T1000 (cell line): Measurements from ENCODE around the gene TMEM95.

Experiments used
- DNase-seq: peaks from one replicate; lab custom pipeline; 2025; ENCODE audit warnings: mixed read lengths; lab: John Stamatoyannopoulos, UW

TMEM95 gene, protein sequence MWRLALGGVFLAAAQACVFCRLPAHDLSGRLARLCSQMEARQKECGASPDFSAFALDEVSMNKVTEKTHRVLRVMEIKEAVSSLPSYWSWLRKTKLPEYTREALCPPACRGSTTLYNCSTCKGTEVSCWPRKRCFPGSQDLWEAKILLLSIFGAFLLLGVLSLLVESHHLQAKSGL

DNA sequence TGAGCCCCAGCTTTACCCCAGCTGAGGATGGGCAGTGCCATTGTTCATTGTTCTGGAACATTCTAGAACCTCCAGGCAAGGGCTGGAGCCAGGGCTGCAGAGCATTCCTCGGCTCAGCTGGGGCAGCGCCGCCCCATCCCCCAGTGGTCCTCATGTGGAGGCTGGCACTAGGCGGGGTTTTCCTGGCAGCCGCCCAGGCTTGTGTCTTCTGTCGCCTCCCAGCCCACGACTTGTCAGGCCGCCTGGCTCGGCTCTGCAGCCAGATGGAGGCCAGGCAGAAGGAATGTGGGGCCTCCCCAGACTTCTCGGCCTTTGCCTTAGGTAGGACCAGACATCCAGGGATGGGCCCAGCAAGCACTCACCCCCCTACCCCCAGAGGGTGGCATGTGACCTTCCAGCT, at the start of gene TMEM95:
Gene TMEM95 (plus strand): TSS at position 104 of the 400 bp plus-strand sequence. CDS start 49 bp downstream, at position 153.
- no peak for DNase-seq

DNA sequence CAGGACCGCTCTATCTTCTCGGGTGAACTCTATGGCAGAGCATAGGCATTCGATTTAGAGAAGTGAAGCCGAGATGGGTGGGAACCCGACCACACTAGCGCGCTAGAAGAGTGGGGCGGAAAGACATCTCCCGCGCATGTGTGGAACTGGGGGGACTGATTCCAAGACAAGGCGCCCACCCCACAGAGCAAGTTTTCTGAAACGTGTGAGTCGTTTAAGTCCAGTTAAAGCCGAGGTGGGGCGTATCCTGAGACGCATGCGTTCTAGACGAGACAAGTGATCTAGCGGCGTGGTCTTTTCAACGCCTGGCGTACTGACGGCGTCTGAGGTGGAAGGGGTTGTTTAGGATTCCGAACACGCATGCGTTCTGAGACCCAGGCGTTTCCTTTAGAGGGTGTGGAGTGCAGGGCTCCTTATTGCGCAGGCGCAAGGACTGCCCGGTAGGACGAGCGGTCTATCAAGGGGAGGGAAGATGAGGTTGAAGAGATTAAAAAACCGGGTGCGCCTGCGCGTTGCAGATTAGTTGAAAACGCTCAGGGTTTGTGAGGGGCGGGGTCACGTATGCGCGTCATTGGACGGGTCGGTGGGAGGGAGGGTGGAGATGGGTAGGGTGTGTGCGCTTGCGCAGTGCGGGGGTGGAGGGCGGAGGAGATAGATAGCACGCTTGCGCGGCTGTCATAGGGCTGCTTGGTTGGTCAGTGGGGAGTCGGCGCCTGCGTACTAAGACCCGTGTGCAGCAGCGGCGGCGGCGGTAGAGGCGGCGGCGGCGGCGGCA, 47.9 kb upstream of the TMEM95 start, which contains the start of gene EIF5A:
Gene EIF5A (plus strand): TSS at position 718 of the 775 bp plus-strand sequence. CDS start 2,008 bp downstream, outside the sequence.
- DNase-seq: peak; percentile 99

GRCh38 chr17:7307686-7308624, 47.0 kb upstream of the TMEM95 start:
- DNase-seq: no peak

- peak; percentile 49 for DNase-seq
These were observed 46.1 kb upstream of the TMEM95 start for GRCh38 chr17:7308625-7309433.

DNA sequence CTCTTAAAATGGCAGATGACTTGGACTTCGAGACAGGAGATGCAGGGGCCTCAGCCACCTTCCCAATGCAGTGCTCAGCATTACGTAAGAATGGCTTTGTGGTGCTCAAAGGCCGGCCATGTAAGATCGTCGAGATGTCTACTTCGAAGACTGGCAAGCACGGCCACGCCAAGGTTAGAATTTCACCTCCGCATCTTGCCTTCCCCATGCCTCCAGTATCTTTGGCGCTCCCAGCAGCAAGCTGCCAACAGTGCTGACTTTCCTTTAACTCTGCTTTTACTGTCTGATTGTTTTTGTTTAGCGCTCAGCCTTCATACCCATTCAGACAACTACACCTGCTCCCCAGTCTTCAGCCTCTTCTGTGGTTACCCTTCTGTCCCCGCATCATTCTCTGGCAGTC, 45.3 kb upstream of the TMEM95 start:
- no peak for DNase-seq

DNA sequence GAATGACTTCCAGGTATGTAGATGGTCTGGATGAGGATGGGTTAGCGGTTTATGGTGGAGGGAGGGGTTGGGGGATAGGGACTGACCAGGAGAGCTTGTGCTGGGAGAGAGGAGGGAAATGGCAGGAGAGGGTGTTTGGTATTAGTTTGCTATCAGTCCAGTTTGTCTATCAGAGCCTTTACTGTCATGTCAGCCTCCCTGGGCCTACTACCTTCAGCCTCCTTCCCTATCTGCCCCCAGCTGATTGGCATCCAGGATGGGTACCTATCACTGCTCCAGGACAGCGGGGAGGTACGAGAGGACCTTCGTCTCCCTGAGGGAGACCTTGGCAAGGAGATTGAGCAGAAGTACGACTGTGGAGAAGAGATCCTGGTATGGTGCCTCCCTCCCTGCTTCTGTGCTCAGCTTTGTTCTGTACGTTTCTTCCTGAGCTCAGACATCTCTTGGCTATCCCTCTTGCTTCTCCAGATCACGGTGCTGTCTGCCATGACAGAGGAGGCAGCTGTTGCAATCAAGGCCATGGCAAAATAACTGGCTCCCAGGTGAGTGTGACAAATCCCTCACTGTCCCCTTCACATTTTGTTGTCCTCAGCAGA, 43.7 kb upstream of the TMEM95 start:
- no peak for DNase-seq

GRCh38 chr17:7312432-7313087, 42.4 kb upstream of the TMEM95 start:
- no peak for DNase-seq

DNA sequence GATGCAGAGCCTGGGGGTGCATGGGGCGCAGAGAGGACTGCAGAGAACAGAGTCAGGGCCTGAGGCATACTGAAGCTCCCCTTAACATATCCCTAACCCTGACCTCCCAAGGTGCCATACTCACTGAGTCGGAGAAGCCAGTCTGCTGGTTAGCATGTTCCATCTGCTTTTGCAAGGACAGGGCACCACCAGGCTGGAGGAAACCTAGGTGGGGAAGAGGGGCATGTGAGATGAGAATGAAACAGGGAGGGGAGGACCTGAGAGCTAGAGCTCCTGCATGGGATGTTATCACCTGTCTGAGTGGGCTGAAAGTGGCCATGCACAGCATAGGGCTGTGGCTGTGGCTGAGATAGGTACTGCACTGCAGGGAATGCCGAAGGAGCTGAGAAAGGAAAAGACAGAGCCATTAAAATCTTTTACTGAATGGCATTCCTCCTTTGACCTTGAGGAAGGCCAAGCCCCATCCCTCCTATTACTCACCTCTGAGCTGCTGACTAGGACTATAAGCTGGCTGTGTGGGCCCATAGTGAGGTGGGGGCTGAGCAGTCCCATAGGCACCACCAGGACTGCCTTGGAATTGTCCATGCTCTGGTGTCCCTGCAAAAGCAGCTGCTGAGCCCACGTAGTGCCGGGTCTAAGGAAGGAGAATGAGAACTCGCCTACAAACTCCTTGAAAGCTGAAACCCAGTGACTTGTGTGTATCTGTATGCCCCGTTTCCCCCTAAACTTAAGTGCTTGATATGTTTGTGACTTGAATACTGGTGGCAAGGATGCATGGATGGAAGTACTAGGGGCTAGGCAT, 41.7 kb upstream of the TMEM95 start:
- no peak for DNase-seq

- no peak for DNase-seq
These were observed 40.9 kb upstream of the TMEM95 start for GRCh38 chr17:7313890-7314718.

GRCh38 chr17:7314719-7315569, 40.0 kb upstream of the TMEM95 start, which contains the start of gene GPS2:
Gene GPS2 (minus strand): TSS chr17:7315360. CDS start chr17:7315052, 308 bp downstream.
- peak; percentile 67 for DNase-seq

DNA sequence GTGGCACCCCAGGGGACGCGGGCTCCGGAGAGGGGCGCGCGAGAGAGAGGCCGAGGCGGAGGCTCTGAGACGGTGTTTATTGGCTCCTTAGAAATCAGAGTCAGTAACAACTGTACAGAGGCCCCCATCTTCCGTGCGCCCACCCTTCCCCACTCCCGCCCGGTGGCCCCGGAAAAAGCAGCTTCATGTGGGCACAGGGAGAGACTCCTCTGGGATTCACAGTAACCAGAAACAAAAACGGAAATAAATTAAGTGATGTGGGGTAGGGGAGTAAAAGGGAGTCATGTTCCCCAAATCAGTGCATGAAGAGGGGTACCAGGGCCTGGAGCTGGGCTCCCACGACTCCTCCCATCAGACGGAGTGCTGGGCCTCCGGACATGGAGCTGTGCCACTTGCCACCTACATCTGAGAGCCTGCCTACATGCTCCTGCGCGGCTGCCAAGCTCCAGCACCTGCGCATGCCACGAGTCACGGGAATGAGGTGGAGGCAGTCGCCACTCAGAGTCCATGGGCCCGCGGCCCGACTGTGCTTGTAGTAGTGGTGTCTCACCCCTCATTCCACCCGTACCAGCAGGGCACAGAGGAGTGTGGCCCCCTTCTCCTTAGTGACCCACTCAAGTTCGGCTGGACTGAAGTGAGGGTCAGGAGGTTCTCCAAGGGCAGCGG, 39.3 kb upstream of the TMEM95 start:
- no peak for DNase-seq

DNA sequence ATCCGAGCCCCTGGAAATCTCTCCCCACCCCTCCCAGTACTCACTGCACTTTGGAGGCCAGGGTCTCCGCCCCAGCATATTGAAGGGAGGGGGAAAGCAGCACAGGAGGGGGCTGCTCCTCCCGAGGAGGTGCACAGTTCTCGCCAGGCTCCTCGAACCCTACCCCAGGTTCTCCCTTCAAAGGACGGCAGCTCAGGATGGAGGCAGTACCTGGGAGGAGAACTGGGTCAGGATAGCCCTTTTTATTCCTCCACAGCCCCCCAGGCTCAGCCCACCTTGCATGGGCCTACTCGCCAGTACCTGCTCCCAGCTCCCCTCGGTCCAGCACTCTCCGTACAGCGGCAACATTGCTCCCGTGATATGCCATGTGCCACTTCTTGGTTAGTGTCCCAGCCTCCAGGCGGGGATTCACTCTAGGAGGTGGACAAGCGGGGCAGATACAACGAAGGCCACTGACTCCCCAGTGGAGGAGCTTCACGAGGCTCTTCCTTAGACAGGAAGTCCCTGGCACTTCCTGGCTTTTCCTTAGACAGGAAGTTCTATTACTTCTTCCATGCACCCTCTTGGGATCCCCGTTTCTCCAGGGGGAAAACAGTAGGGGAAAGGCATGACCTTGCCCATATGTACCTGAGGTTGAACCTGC, 37.7 kb upstream of the TMEM95 start:
- DNase-seq: no peak

DNA sequence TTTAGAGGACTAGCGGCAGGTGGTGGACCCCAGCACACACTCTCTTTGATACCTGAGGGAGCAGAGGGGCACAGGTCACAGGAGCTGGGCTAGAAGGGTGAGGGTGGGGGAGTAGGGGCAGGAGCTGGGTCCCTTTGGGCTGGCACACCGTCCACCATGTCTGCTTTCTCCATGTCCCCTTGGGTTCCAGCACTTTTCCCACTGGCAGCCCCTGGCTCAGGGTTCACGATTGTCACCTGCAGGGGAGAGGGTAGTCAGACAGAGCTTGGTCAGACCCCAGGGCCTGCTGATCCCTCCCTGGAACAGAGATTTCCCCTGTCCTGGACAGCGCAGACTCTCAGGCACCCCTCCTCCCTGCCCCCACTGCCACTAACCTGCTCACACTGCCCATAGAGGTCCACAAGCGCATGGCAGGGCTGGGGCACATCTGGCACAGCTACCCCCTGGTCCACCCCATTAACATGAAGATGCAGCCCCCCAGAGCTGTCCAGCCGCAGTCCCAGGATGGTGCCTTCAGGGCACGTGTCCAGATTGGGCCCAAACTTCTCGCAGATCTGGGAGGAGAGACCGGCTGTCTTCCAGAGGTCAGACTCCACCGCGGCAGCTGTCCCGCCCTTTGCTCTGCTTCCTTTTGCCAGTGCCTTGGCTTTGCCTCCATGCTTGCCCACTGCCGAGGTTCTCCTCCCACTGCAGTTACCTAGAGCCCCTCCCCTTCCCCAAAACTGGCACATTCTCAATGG, 36.7 kb upstream of the TMEM95 start:
- no peak for DNase-seq

DNA sequence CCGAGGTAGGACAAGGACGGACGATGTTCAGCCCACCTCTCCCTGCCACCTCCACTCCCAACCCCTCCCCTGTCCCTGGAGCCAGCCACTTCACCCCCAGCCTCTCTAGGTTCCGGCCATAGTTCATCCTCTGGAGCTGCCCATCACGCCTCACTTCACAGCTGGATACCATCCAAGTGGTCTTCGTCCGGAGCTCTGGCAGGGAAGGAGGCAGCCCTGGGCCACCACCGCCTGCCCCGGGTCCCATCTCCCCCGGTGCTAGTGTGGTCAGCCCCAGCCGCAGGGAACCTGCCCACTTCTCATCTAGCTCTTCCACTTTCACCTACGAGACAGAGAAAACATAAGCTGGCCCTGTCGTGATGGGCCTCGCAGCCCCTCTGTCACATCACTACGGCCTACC, 33.5 kb upstream of the TMEM95 start:
- no peak for DNase-seq

GRCh38 chr17:7322520-7323194, 32.3 kb upstream of the TMEM95 start:
- no peak for DNase-seq
